HG03108 (cell line): ENCODE data around the gene XPOT.
A peak's percentile ranks its signal among the peaks of the same experiment; 100 is the strongest.
"Not testable (repeated sequence)": the region's sequence is repeated elsewhere in the genome, so short reads cannot be mapped to it uniquely, and the experiment has no call there.

Experiments used
- ATAC-seq: cut with Tn5 transposase; IDR thresholded peaks from one replicate; pipeline ENCODE4 v1.9.1; 2021; ENCODE audit warnings: moderate library complexity; ENCODE audit not compliant: unreplicated experiment

Gene XPOT

GRCh38 chr12:64403707-64404469 is at the start of gene XPOT:
Gene XPOT, plus strand, starts transcription at chr12:64404392. Its CDS starts 5,644 bp downstream, at chr12:64410036.
- ATAC-seq, result peak; percentile 93

- ATAC-seq, result not testable (repeated sequence)
Measured at GRCh38 chr12:64356209-64356608, 48.0 kb upstream of the XPOT start.

GRCh38 chr12:64361173-64361572 is 43.0 kb upstream of the XPOT start:
- not testable (repeated sequence) for ATAC-seq

GRCh38 chr12:64362721-64363305 is 41.4 kb upstream of the XPOT start:
- no peak for ATAC-seq

GRCh38 chr12:64383675-64384074 is 20.5 kb upstream of the XPOT start:
- no peak for ATAC-seq

- no peak for ATAC-seq
Measured at GRCh38 chr12:64385019-64385418, 19.2 kb upstream of the XPOT start.

GRCh38 chr12:64385468-64385867 is 18.7 kb upstream of the XPOT start:
- ATAC-seq, result no peak

- ATAC-seq, result no peak
Measured at GRCh38 chr12:64387197-64387816, 16.9 kb upstream of the XPOT start.

- ATAC-seq, result no peak
Measured at GRCh38 chr12:64389154-64389553, 15.0 kb upstream of the XPOT start.

GRCh38 chr12:64390275-64390851 is 13.8 kb upstream of the XPOT start, which contains the start of gene C12orf56:
Gene C12orf56, minus strand, starts transcription at chr12:64390758. Its CDS starts 193 bp downstream, at chr12:64390565.
- ATAC-seq, result no peak

GRCh38 chr12:64392221-64392620 is 12.0 kb upstream of the XPOT start:
- no peak for ATAC-seq

- ATAC-seq, result no peak
Measured at GRCh38 chr12:64395739-64396138, 8.5 kb upstream of the XPOT start.

GRCh38 chr12:64400041-64400440 is 4.2 kb upstream of the XPOT start:
- no peak for ATAC-seq

GRCh38 chr12:64402181-64402580 is 2.0 kb upstream of the XPOT start:
- ATAC-seq, result no peak

- peak; percentile 24 for ATAC-seq
Measured at GRCh38 chr12:64404470-64405256, 471 bp downstream of the XPOT start.

GRCh38 chr12:64407342-64408223 is 3.4 kb downstream of the XPOT start:
- ATAC-seq, result no peak

- ATAC-seq, result no peak
Measured at GRCh38 chr12:64411427-64411826, 7.2 kb downstream of the XPOT start.

GRCh38 chr12:64412459-64412858 is 8.3 kb downstream of the XPOT start:
- no peak for ATAC-seq

GRCh38 chr12:64413884-64414283 is 9.7 kb downstream of the XPOT start:
- no peak for ATAC-seq

GRCh38 chr12:64418209-64418608 is 14.0 kb downstream of the XPOT start:
- ATAC-seq, result no peak
